Mesothelial cell of epicardium (in vitro differentiated cells): ENCODE results near the gene EIF2A. TPM values are rescaled to one million over a fixed set of nuclear protein-coding genes. Genes with fewer than 3 reads are reported as not detected.

Experiments used
- DNase-seq, 2 experiments: peaks; one replicate each; pipeline ENCODE4 v3.0.0; 2021; ENCODE audit warnings: low spot score in 2 of 2; ENCODE audit not compliant: unreplicated experiment in 2 of 2
- H3K27ac Mint-ChIP-seq: 2 replicates; pipeline ENCODE4 v1.8.0; 2021; ENCODE audit warnings: mixed read lengths
- H3K27me3 Mint-ChIP-seq: 2 replicates; pipeline ENCODE4 v1.8.0; 2021; ENCODE audit warnings: low read depth, mixed read lengths
- H3K36me3 Mint-ChIP-seq: 2 replicates; pipeline ENCODE4 v1.8.0; 2021; ENCODE audit warnings: mixed read lengths
- H3K4me1 Mint-ChIP-seq: 2 replicates; pipeline ENCODE4 v1.8.0; 2021; ENCODE audit warnings: mixed read lengths
- H3K4me3 Mint-ChIP-seq: 2 replicates; pipeline ENCODE4 v1.8.0; 2021; ENCODE audit warnings: mild to moderate bottlenecking, moderate library complexity, mixed read lengths
- H3K9me3 Mint-ChIP-seq: 2 replicates; pipeline ENCODE4 v1.8.0; 2021; ENCODE audit warnings: mixed read lengths
- CTCF ChIP-seq: fragments of 200-600 bp; sonication (generic); IDR thresholded peaks from one replicate; pipeline ENCODE4 v1.5.0; 2021; ENCODE audit warnings: antibody characterized with exemption; ENCODE audit not compliant: unreplicated experiment
- total RNA-seq: library from RNA; stranded (reverse); gene quantifications from 3 replicates; pipeline ENCODE4 v1.2.1, GENCODE V29; 2021

EIF2A gene
- total RNA-seq, 1 donor from 2014 or later = 56.8 TPM

- H3K27me3 Mint-ChIP-seq = no peaks in the 10 kb centered on the region
- TF ChIP-seq CTCF = no peak
- H3K4me1 Mint-ChIP-seq = no peaks in the 10 kb centered on the region
- H3K9me3 Mint-ChIP-seq = peaks cover 17% of the 10 kb centered on the region
- no peaks in the 10 kb centered on the region for H3K36me3 Mint-ChIP-seq
- H3K27ac Mint-ChIP-seq = no peak overlapping the region
- H3K4me3 Mint-ChIP-seq = no peak overlapping the region
- DNase-seq = no peak
Observed at GRCh38 chr3:150521463-150521862, 25.1 kb upstream of the EIF2A start.

GRCh38 chr3:150523538-150523937, 23.0 kb upstream of the EIF2A start:
- no peaks in the 10 kb centered on the region for H3K27me3 Mint-ChIP-seq
- no peak overlapping the region for H3K27ac Mint-ChIP-seq
- H3K9me3 Mint-ChIP-seq = no peaks in the 10 kb centered on the region
- TF ChIP-seq CTCF = no peak
- no peaks in the 10 kb centered on the region for H3K36me3 Mint-ChIP-seq
- DNase-seq = no peak
- peaks cover 3% of the 10 kb centered on the region for H3K4me1 Mint-ChIP-seq
- no peak overlapping the region for H3K4me3 Mint-ChIP-seq

GRCh38 chr3:150527464-150528255, 18.9 kb upstream of the EIF2A start:
- H3K27ac Mint-ChIP-seq = no peak overlapping the region
- no peaks in the 10 kb centered on the region for H3K36me3 Mint-ChIP-seq
- TF ChIP-seq CTCF = no peak
- H3K9me3 Mint-ChIP-seq = no peaks in the 10 kb centered on the region
- H3K27me3 Mint-ChIP-seq = no peaks in the 10 kb centered on the region
- DNase-seq = no peak
- no peak overlapping the region for H3K4me3 Mint-ChIP-seq
- peaks cover 3% of the 10 kb centered on the region for H3K4me1 Mint-ChIP-seq

GRCh38 chr3:150528354-150528797, 18.2 kb upstream of the EIF2A start:
- Mint-ChIP-seq H3K4me1 (peaks cover 3% of the 10 kb centered on the region), H3K27ac (no peak overlapping the region), H3K9me3 (no peaks in the 10 kb centered on the region), H3K27me3 (no peaks in the 10 kb centered on the region), H3K36me3 (no peaks in the 10 kb centered on the region), H3K4me3 (no peak overlapping the region)
- no peak for DNase-seq
- no peak for TF ChIP-seq CTCF

GRCh38 chr3:150531775-150532174, 14.8 kb upstream of the EIF2A start:
- Mint-ChIP-seq H3K4me3 (no peak overlapping the region), H3K9me3 (no peaks in the 10 kb centered on the region), H3K36me3 (no peaks in the 10 kb centered on the region), H3K27me3 (no peaks in the 10 kb centered on the region), H3K4me1 (peaks cover 3% of the 10 kb centered on the region), H3K27ac (no peak overlapping the region)
- DNase-seq = no peak
- TF ChIP-seq CTCF = no peak
